ENCODE data around the gene HRH2.

DNA sequence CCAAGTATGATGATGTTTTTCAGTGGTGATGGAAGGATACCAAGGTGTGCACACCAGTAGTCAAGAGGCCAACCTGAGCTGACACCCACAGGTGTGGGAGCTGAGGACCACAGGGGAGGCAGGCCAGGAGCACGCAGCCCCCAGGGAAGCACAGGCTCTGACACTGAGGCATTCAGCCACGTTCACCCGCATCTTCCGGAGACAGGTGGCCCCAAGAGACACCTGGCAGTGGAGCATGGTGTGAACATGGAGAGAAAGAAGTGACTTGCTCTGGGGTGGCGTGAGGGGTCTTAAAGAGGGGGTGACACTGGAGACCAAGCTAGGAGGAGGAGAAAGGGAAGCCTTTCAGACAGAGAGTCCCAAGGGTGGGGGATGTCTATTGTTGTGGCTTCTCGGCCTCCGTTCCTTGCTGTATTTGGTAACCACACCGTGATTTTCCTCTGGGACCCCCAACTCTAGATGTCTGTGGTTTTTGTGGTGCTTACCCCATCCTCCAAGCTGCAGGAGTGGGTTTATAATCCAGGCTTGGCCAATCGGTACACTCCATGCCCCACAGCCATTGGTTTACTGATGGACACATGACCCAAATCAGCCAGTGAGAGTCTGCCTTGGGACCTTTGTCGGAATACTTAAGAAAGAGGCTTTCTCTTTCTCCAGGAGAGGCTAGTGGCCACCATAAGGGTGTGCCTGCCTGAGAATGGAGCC is 84.6 kb downstream of the HRH2 start:
- TF ChIP-seq EZH2 (IDR thresholded peaks at IDR 0.05; ENCODE audit: insufficient read depth, poor library complexity, severe bottlenecking) = no peak
- no peak for TF ChIP-seq EZH2phosphoT487 (IDR thresholded peaks at IDR 0.05; ENCODE audit: insufficient read depth, low read depth)
